Transverse colon (tissue), 4 donors: ENCODE data around the gene MAN2B1. TPM values are rescaled to one million over a fixed set of nuclear protein-coding genes. Genes with fewer than 3 reads are reported as not detected.
A peak's percentile ranks its signal among the peaks of the same experiment; 100 is the strongest.

ENCODE experiments used
- DNase-seq: peaks from one replicate; pipeline ENCODE4 v3.0.0-alpha.2; 2019
- H3K27ac ChIP-seq, 4 donors: fragments of 200-600 bp; sonication (generic); 2 replicates each; pipeline ENCODE4 v1.5.1; 2016 to 2018; ENCODE audit warnings: inconsistent platforms in 4 of 4
- H3K27me3 ChIP-seq: fragments of 200-600 bp; sonication (generic); 2 replicates; pipeline ENCODE4 v1.5.1; 2017; ENCODE audit warnings: inconsistent platforms
- H3K36me3 ChIP-seq, 4 donors: fragments of 200-600 bp; sonication (generic); 2 replicates each; pipeline ENCODE4 v1.5.1; 2017 to 2019; ENCODE audit warnings: inconsistent platforms in 4 of 4
- H3K4me1 ChIP-seq, 4 donors: fragments of 200-600 bp; sonication (generic); 2 replicates each; pipeline ENCODE4 v1.5.1; 2017 to 2020; ENCODE audit warnings: inconsistent platforms in 4 of 4
- H3K4me3 ChIP-seq, 4 donors: fragments of 200-600 bp; sonication (generic); 1 replicate in 1 of 4; 2 replicates in 3 of 4; pipeline versions ENCODE4 v1.5.1 to v1.6.1; 2017 to 2019; ENCODE audit warnings: inconsistent platforms in 4 of 4
- H3K9me3 ChIP-seq, 2 donors: fragments of 200-600 bp; sonication (generic); 2 replicates each; pipeline ENCODE4 v1.5.1; 2017 to 2019; ENCODE audit warnings: inconsistent platforms in 2 of 2
- EP300 ChIP-seq: sonication (generic); formaldehyde crosslinking; IDR thresholded peaks from one replicate; pipeline ENCODE4 v1.6.1; 2017; ENCODE audit warnings: antibody characterized with exemption, low read depth
- POLR2A ChIP-seq: fragments of 450-650 bp; IDR thresholded peaks from one replicate; pipeline ENCODE4 v1.6.1; 2016; ENCODE audit warnings: antibody characterized with exemption, mild to moderate bottlenecking, moderate library complexity
- POLR2AphosphoS5 ChIP-seq, 3 donors: sonication (generic); formaldehyde crosslinking; IDR thresholded peaks; one replicate each; pipeline ENCODE4 v1.6.1; 2016; ENCODE audit warnings: antibody characterized with exemption in 3 of 3
- WGBS, 2 donors: methylation state at CpG; one replicate each; pipeline ENCODE4 v1.1.5; 2018; ENCODE audit warnings: low coverage in 1 of 2; 5-methylcytosine and 5-hydroxymethylcytosine counted together
- in situ Hi-C, 4 donors: fragments of 200-750 bp; cut with MboI; loops; one replicate each; pipeline versions ENCODE4 v1.15.0 to v1.15.1; 2017; ENCODE audit warnings: low sequenced_read_pairs in 3 of 4, low pct_ligation_motif_present in 1 of 4, low pct_unique_long_range_greater_than_20kb in 1 of 4
- intact Hi-C: fragments of 100-400 bp; cut with DNase I; formaldehyde crosslinking; loops from one replicate; pipeline ENCODE4 v1.15.1; 2023; ENCODE audit warnings: low total_unique reads
- total RNA-seq, 4 donors: library from RNA; depleted of rRNA; stranded (reverse); fragments of >200 nt; gene quantifications; one replicate each; pipeline ENCODE4 v1.1.0, GENCODE V29; 2016
- TF ChIP-seq, protein P1 (sequence below), 5 experiments: fragments of 200-600 bp in 3 of 5; fragments of 450-650 bp in 2 of 5; sonication (generic) in 3 of 5; IDR thresholded peaks; 1 replicate in 2 of 5; 2 replicates in 3 of 5; pipeline ENCODE4 v1.5.1; 2016 to 2017; ENCODE audit warnings: antibody characterized with exemption in 5 of 5, inconsistent platforms in 3 of 5, mild to moderate bottlenecking in 2 of 5, moderate library complexity in 1 of 5

The MAN2B1 gene
- total RNA-seq, 4 donors from 2014 or later = 52.4 to 272 (median 70.1) TPM

GRCh38 chr19:12665671-12666264, 774 bp downstream of the MAN2B1 start:
- WGBS, 2 donors = 54% methylated on average over 12 of the region's 12 CpGs; no CpG with 5 or more reads in 1 of the 2 donors
- H3K27ac ChIP-seq = peak overlapping the region; percentile 78 to 87 (median 83)
- H3K4me3 ChIP-seq = peak overlapping the region; percentile 69 to 98 (median 80)
- TF ChIP-seq POLR2AphosphoS5 (IDR thresholded peaks at IDR 0.05) = no peak
- no peak for TF ChIP-seq EP300
- TF ChIP-seq, protein P1, sequence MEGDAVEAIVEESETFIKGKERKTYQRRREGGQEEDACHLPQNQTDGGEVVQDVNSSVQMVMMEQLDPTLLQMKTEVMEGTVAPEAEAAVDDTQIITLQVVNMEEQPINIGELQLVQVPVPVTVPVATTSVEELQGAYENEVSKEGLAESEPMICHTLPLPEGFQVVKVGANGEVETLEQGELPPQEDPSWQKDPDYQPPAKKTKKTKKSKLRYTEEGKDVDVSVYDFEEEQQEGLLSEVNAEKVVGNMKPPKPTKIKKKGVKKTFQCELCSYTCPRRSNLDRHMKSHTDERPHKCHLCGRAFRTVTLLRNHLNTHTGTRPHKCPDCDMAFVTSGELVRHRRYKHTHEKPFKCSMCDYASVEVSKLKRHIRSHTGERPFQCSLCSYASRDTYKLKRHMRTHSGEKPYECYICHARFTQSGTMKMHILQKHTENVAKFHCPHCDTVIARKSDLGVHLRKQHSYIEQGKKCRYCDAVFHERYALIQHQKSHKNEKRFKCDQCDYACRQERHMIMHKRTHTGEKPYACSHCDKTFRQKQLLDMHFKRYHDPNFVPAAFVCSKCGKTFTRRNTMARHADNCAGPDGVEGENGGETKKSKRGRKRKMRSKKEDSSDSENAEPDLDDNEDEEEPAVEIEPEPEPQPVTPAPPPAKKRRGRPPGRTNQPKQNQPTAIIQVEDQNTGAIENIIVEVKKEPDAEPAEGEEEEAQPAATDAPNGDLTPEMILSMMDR (IDR thresholded peaks at IDR 0.05) = no peak
- no peak for TF ChIP-seq POLR2A
- H3K36me3 ChIP-seq = peaks cover 0 to 10% (median 2%) of the 10 kb centered on the region in 4 donors
- no peak for DNase-seq
- no peaks in the 10 kb centered on the region for H3K9me3 ChIP-seq
- peaks cover 16 to 42% (median 33%) of the 10 kb centered on the region in 4 donors for H3K4me1 ChIP-seq
- intact Hi-C loops = no loop called here
- in situ Hi-C loops = no loop called here
- H3K27me3 ChIP-seq = no peaks in the 10 kb centered on the region

- in situ Hi-C loops = no loop called here
- H3K4me1 ChIP-seq = peaks cover 11 to 37% (median 28%) of the 10 kb centered on the region in 4 donors
- H3K27me3 ChIP-seq = no peaks in the 10 kb centered on the region
- WGBS, 2 donors = 83% methylated on average over 10 of the region's 10 CpGs; no CpG with 5 or more reads in 1 of the 2 donors
- DNase-seq = peak; percentile 58
- H3K36me3 ChIP-seq = peaks cover 0 to 13% (median 4%) of the 10 kb centered on the region in 4 donors
- no peaks in the 10 kb centered on the region for H3K9me3 ChIP-seq
- intact Hi-C loops = no loop called here
- TF ChIP-seq POLR2AphosphoS5 (IDR thresholded peaks at IDR 0.05) (no peak), EP300 (no peak), POLR2A (no peak)
- TF ChIP-seq, protein P1 (IDR thresholded peaks at IDR 0.05) = no peak
- peak overlapping the region in 2 of 4 donors; percentile 69 to 79 for H3K4me3 ChIP-seq
- peak overlapping the region in 2 of 4 donors; percentile 80 to 86 for H3K27ac ChIP-seq
Observed at GRCh38 chr19:12665281-12665573, 1.3 kb downstream of the MAN2B1 start.

GRCh38 chr19:12664406-12665280, 1.9 kb downstream of the MAN2B1 start:
- intact Hi-C loops (no loop called here), in situ Hi-C loops (no loop called here)
- no peak for DNase-seq
- WGBS, 2 donors = 86% methylated on average over 29 of the region's 29 CpGs; no CpG with 5 or more reads in 1 of the 2 donors
- Histone ChIP-seq H3K9me3 (no peaks in the 10 kb centered on the region), H3K36me3 (peaks cover 0 to 19% (median 4%) of the 10 kb centered on the region in 4 donors), H3K4me3 (no peak overlapping the region), H3K27me3 (no peaks in the 10 kb centered on the region), H3K27ac (no peak overlapping the region), H3K4me1 (peaks cover 9 to 33% (median 25%) of the 10 kb centered on the region in 4 donors)
- TF ChIP-seq EP300 (no peak), POLR2AphosphoS5 (IDR thresholded peaks at IDR 0.05) (no peak), POLR2A (no peak)
- TF ChIP-seq, protein P1 (IDR thresholded peaks at IDR 0.05) = no peak

DNA sequence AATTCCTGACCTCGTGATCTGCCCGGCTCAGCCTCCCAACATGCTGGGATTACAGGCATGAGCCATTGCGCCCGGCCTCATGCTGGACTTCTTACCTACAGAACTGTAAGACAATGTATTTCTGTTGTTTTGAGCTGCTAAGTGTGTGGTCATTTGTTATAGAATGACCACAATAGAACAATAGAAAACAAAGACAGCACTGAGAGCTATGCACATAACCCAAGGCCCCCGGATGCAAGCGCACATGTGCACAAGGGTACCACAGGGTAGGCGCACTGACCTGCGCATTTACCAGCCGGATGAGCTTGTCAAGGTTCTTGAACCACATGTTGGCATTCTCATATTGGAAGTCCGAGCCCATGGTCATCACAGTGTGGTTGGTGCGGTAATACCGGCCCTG, 5.6 kb downstream of the MAN2B1 start:
- H3K4me3 ChIP-seq = no peak overlapping the region
- H3K4me1 ChIP-seq = peaks cover 0 to 9% (median 5%) of the 10 kb centered on the region in 4 donors
- no peaks in the 10 kb centered on the region for H3K9me3 ChIP-seq
- TF ChIP-seq EP300 (no peak), POLR2AphosphoS5 (IDR thresholded peaks at IDR 0.05) (no peak), POLR2A (no peak)
- TF ChIP-seq, protein P1 (IDR thresholded peaks at IDR 0.05) = no peak
- in situ Hi-C loops = no loop called here
- H3K36me3 ChIP-seq = peaks cover 0 to 21% (median 4%) of the 10 kb centered on the region in 4 donors
- WGBS, 2 donors = 93 to 98% methylated on average over 9 to 12 of the region's 12 CpGs
- no peak overlapping the region for H3K27ac ChIP-seq
- intact Hi-C loops = no loop called here
- no peak for DNase-seq
- H3K27me3 ChIP-seq = no peaks in the 10 kb centered on the region
